Esophagus muscularis mucosa (tissue), 4 donors: ENCODE measurements around the gene FUT9. TPM values are rescaled to one million over a fixed set of nuclear protein-coding genes. Genes with fewer than 3 reads are reported as not detected.

Experiments used
- DNase-seq: peaks from one replicate; pipeline ENCODE4 v3.0.0-alpha.2; 2017; ENCODE audit errors: extremely low spot score
- H3K27ac ChIP-seq, 4 donors: fragments of 200-600 bp; sonication (generic); replicated peaks in 1 of 4; 1 replicate in 3 of 4; 2 replicates in 1 of 4; pipeline ENCODE4 v1.5.1; 2016 to 2019; ENCODE audit warnings: mild to moderate bottlenecking in 1 of 4
- H3K27me3 ChIP-seq, 4 donors: fragments of 200-600 bp; sonication (generic); one replicate each; pipeline versions ENCODE4 v1.5.1 to v1.6.0; 2016 to 2019
- H3K36me3 ChIP-seq, 4 donors: fragments of 200-600 bp; sonication (generic); one replicate each; pipeline ENCODE4 v1.5.1; 2016 to 2019
- H3K4me1 ChIP-seq, 4 donors: fragments of 200-600 bp; sonication (generic); one replicate each; pipeline ENCODE4 v1.5.1; 2016 to 2019
- H3K4me3 ChIP-seq, 4 donors: fragments of 200-600 bp; sonication (generic); 1 replicate in 2 of 4; 2 replicates in 2 of 4; pipeline ENCODE4 v1.5.1; 2016 to 2019; ENCODE audit warnings: mild to moderate bottlenecking in 4 of 4, moderate library complexity in 1 of 4
- H3K9me3 ChIP-seq, 4 donors: fragments of 200-600 bp; sonication (generic); 1 replicate in 3 of 4; 2 replicates in 1 of 4; pipeline ENCODE4 v1.5.1; 2016 to 2019
- CTCF ChIP-seq, 3 experiments: fragments of 200-600 bp in 2 of 3; fragments of 450-650 bp in 1 of 3; sonication (generic) in 2 of 3; IDR thresholded peaks; one replicate each; pipeline ENCODE4 v1.5.1; 2017 to 2019; ENCODE audit warnings: antibody characterized with exemption in 3 of 3, mild to moderate bottlenecking in 2 of 3, moderate library complexity in 1 of 3
- EP300 ChIP-seq: sonication (generic); formaldehyde crosslinking; IDR thresholded peaks from one replicate; pipeline ENCODE4 v1.6.1; 2017; ENCODE audit warnings: antibody characterized with exemption
- POLR2A ChIP-seq: fragments of 450-650 bp; IDR thresholded peaks from one replicate; pipeline ENCODE4 v1.6.1; 2017; ENCODE audit warnings: antibody characterized with exemption, moderate library complexity, mild to moderate bottlenecking, low read depth
- POLR2AphosphoS5 ChIP-seq, 2 donors: sonication (generic); formaldehyde crosslinking; IDR thresholded peaks; one replicate each; pipeline ENCODE4 v1.6.1; 2017; ENCODE audit warnings: antibody characterized with exemption in 2 of 2
- WGBS: methylation state at CpG from one replicate; pipeline ENCODE4 v1.1.5; 2018; 5-methylcytosine and 5-hydroxymethylcytosine counted together
- intact Hi-C: fragments of 100-400 bp; cut with DNase I; formaldehyde crosslinking; loops from one replicate; pipeline ENCODE4 v1.15.1; 2023
- total RNA-seq, 4 donors: library from RNA; depleted of rRNA; stranded (reverse); fragments of >200 nt; gene quantifications; one replicate each; pipeline versions ENCODE4 v1.1.0 to v1.2.1, GENCODE V29; 2016

Gene FUT9
- total RNA-seq, 4 donors from 2014 or later: not detected

GRCh38 chr6:96099069-96099468 lies 83.3 kb downstream of the FUT9 start:
- Histone ChIP-seq H3K27ac (no peak overlapping the region), H3K9me3 (no peaks in the 10 kb centered on the region), H3K4me1 (no peaks in the 10 kb centered on the region), H3K27me3 (no peaks in the 10 kb centered on the region), H3K4me3 (no peak overlapping the region), H3K36me3 (no peaks in the 10 kb centered on the region)
- TF ChIP-seq POLR2A: no peak
- no peak for TF ChIP-seq CTCF (IDR thresholded peaks at IDR 0.05)
- no peak for TF ChIP-seq EP300
- TF ChIP-seq POLR2AphosphoS5 (IDR thresholded peaks at IDR 0.05): no peak
- intact Hi-C loops: no loop called here
- no peak for DNase-seq

- Histone ChIP-seq H3K4me3 (no peak overlapping the region), H3K27me3 (no peaks in the 10 kb centered on the region), H3K9me3 (no peaks in the 10 kb centered on the region), H3K27ac (no peak overlapping the region), H3K4me1 (no peaks in the 10 kb centered on the region), H3K36me3 (no peaks in the 10 kb centered on the region)
- TF ChIP-seq EP300 (no peak), POLR2A (no peak), POLR2AphosphoS5 (IDR thresholded peaks at IDR 0.05) (no peak), CTCF (IDR thresholded peaks at IDR 0.05) (no peak)
- no peak for DNase-seq
- WGBS: 89% methylated on average over 2 of the region's 2 CpGs
- intact Hi-C loops: no loop called here
Observed at GRCh38 chr6:96101564-96101963, 85.8 kb downstream of the FUT9 start.

DNA sequence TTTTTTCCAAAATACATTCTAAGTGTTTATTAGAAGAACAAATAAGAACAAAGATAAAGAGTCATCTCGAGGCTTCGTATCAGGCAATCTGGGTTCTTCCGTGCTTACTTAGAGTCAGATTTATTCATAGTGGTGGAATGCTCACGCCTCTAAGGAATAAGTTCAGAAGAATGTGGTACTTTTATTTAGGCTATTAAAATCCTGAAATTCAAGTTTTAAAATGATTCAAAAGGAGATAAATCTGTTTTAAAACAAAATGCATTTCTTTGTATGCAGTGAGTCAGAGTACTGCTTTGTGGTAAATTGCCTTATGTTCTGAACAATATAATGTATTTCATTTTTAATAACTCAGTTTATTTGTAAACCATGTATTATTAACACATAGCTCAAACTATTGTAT lies 89.1 kb downstream of the FUT9 start:
- H3K4me1 ChIP-seq: no peaks in the 10 kb centered on the region
- H3K36me3 ChIP-seq: no peaks in the 10 kb centered on the region
- H3K27ac ChIP-seq: no peak overlapping the region
- H3K4me3 ChIP-seq: no peak overlapping the region
- 85% methylated on average over 4 of the region's 4 CpGs for WGBS
- no peaks in the 10 kb centered on the region for H3K27me3 ChIP-seq
- intact Hi-C loops: no loop called here
- DNase-seq: no peak
- no peak for TF ChIP-seq CTCF (IDR thresholded peaks at IDR 0.05)
- no peaks in the 10 kb centered on the region for H3K9me3 ChIP-seq

GRCh38 chr6:96110878-96111277 lies 95.1 kb downstream of the FUT9 start:
- intact Hi-C loops: no loop called here
- H3K4me1 ChIP-seq: no peaks in the 10 kb centered on the region
- no peak overlapping the region for H3K4me3 ChIP-seq
- H3K27ac ChIP-seq: no peak overlapping the region
- no peak for DNase-seq
- no peaks in the 10 kb centered on the region for H3K27me3 ChIP-seq
- no peaks in the 10 kb centered on the region for H3K9me3 ChIP-seq
- H3K36me3 ChIP-seq: no peaks in the 10 kb centered on the region
- no peak for TF ChIP-seq POLR2A
- no peak for TF ChIP-seq CTCF (IDR thresholded peaks at IDR 0.05)
- TF ChIP-seq POLR2AphosphoS5 (IDR thresholded peaks at IDR 0.05): no peak
- TF ChIP-seq EP300: no peak
- 94% methylated on average over 2 of the region's 2 CpGs for WGBS

- Histone ChIP-seq H3K27me3 (no peaks in the 10 kb centered on the region), H3K36me3 (no peaks in the 10 kb centered on the region), H3K4me3 (no peak overlapping the region), H3K27ac (no peak overlapping the region), H3K4me1 (no peaks in the 10 kb centered on the region), H3K9me3 (no peaks in the 10 kb centered on the region)
- DNase-seq: no peak
- TF ChIP-seq POLR2A (no peak), POLR2AphosphoS5 (IDR thresholded peaks at IDR 0.05) (no peak), CTCF (IDR thresholded peaks at IDR 0.05) (no peak), EP300 (no peak)
- WGBS: 15% methylated on average over 1 of the region's 1 CpG
- intact Hi-C loops: no loop called here
Observed at GRCh38 chr6:96116674-96117073, 100.9 kb downstream of the FUT9 start.
